GM18951 (cell line): Measurements from ENCODE around the gene ZC3H13.

ENCODE experiments used
- POLR2A ChIP-seq: IDR thresholded peaks from 4 replicates; pipeline ENCODE4 v1.6.1; 2011; ENCODE audit warnings: mild to moderate bottlenecking; ENCODE audit not compliant: insufficient read length, insufficient read depth; ENCODE audit errors: extremely low read depth
- in situ Hi-C: fragments of 300-500 bp; cut with MboI; formaldehyde crosslinking; loops from one replicate; pipeline ENCODE4 v1.12.0; 2022; ENCODE audit warnings: low sequenced_read_pairs, mixed read lengths, inconsistent platforms; ENCODE audit not compliant: unreplicated experiment

Gene ZC3H13

DNA sequence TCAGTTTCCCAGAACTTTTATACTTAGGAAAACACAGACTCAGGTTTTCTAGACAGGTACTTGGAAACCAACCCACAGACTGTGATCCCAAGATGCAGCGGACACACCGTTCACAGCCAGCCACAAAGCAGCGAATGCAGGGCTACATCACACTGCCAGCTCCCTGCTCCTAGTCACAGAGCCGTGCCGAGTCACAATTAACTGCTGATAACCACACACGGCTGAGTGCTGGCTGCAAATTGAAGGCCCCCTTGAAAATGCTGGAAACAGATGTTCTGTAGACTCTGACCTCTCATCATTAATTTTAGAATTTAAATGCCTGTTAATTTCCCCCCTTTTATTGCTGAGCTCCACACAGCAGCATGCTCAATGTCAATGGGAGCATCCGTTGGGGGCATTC lies 122.4 kb downstream of the ZC3H13 start:
- TF ChIP-seq POLR2A, result no peak

GRCh38 chr13:45928843-45929242 lies 123.7 kb downstream of the ZC3H13 start:
- in situ Hi-C loops, result no loop called here
- no peak for TF ChIP-seq POLR2A

More for the DNA sequence above, 122.4 kb downstream of the ZC3H13 start:
- in situ Hi-C loops, result no loop called here

- in situ Hi-C loops, result no loop called here
- TF ChIP-seq POLR2A, result no peak
Observed at GRCh38 chr13:45928176-45928575, 124.4 kb downstream of the ZC3H13 start.

- in situ Hi-C loops, result no loop called here
- TF ChIP-seq POLR2A, result no peak
Observed at GRCh38 chr13:45926741-45927140, 125.8 kb downstream of the ZC3H13 start.

GRCh38 chr13:45925151-45925550 lies 127.4 kb downstream of the ZC3H13 start:
- no peak for TF ChIP-seq POLR2A
- in situ Hi-C loops, result no loop called here

- no peak for TF ChIP-seq POLR2A
- in situ Hi-C loops, result no loop called here
Observed at GRCh38 chr13:45921162-45921736, 131.3 kb downstream of the ZC3H13 start.

- TF ChIP-seq POLR2A, result no peak
- in situ Hi-C loops, result no loop called here
Observed at GRCh38 chr13:45918597-45918996, 133.9 kb downstream of the ZC3H13 start.

DNA sequence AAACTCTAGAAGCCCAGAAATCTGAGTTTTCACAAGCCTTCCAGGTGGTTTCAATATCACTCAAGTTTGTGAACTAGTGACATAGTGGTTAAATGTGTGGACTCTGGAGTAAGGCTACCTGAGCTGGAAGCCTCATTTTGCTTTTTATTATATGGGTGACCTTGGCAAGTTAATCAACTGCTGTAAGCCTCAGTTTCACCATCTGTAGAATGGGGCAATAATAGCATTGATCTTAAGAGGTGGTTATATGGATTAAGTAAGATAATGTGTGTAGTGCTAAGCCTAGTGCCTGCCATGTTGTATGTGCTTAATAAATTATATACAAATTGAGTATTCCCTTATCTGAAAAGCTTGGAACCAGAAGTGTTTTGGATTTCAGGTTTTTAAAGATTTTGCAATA lies 135.5 kb downstream of the ZC3H13 start:
- in situ Hi-C loops, result no loop called here
- no peak for TF ChIP-seq POLR2A

- TF ChIP-seq POLR2A, result no peak
- in situ Hi-C loops, result no loop called here
Observed at GRCh38 chr13:45915686-45916439, 136.7 kb downstream of the ZC3H13 start.

DNA sequence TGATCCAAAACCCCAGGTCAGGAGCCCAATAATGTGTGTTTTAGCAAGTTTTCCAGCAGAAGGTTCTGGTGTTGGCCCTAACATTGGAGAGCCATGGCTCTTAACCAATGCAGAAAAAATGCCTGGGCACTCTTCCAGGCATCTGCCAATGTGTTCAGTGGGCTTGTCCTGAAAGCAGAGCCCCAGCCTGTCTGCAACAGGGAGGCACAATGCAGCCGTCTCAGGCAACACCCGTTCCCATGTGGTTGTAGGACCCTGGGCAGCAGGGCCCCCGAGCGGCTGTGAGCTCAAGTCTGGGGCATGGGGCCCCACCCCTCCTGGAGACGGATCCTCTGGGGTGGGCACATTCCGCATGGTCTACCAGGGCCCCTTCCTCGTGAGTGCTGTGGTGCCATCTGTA lies 142.9 kb downstream of the ZC3H13 start:
- TF ChIP-seq POLR2A, result no peak

GRCh38 chr13:45909089-45909488 lies 143.5 kb downstream of the ZC3H13 start:
- TF ChIP-seq POLR2A, result no peak
- in situ Hi-C loops, result no loop called here

More for the DNA sequence above, 142.9 kb downstream of the ZC3H13 start:
- in situ Hi-C loops, result no loop called here

- in situ Hi-C loops, result no loop called here
Observed at GRCh38 chr13:45907503-45907902, 145.0 kb downstream of the ZC3H13 start.

More at GRCh38 chr13:45907503-45907902, 145.0 kb downstream of the ZC3H13 start:
- no peak for TF ChIP-seq POLR2A
